C4-2B (cell line): ENCODE measurements around the gene MED13L.

Experiments used
- ZFX ChIP-seq: fragments of 450-650 bp; IDR thresholded peaks from 2 replicates; pipeline ENCODE4 v1.6.1; 2017
- TF ChIP-seq, protein P1 (sequence below): fragments of 450-650 bp; conservative IDR thresholded peaks from 2 replicates; pipeline ENCODE4 v1.5.1; 2017; ENCODE audit warnings: mild to moderate bottlenecking

DNA sequence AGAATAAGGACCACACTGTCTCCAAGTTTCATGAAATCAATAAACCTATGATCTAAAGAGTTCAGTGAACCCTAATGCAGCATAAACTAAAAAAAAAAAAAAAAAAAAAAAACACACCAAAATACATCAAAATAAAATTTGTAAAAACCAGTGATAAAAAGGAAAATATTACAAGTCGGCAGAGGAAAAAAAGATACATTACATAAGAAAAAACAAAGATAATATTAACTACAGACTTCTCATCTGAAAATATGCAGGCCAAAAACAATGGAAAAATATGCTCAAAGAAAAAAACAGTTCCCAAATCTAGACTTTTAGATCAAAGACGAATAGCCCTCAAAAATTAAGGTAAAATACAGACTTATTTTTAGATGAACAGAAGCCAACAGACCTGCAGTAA lies 27.6 kb downstream of the MED13L start:
- TF ChIP-seq, protein P1, sequence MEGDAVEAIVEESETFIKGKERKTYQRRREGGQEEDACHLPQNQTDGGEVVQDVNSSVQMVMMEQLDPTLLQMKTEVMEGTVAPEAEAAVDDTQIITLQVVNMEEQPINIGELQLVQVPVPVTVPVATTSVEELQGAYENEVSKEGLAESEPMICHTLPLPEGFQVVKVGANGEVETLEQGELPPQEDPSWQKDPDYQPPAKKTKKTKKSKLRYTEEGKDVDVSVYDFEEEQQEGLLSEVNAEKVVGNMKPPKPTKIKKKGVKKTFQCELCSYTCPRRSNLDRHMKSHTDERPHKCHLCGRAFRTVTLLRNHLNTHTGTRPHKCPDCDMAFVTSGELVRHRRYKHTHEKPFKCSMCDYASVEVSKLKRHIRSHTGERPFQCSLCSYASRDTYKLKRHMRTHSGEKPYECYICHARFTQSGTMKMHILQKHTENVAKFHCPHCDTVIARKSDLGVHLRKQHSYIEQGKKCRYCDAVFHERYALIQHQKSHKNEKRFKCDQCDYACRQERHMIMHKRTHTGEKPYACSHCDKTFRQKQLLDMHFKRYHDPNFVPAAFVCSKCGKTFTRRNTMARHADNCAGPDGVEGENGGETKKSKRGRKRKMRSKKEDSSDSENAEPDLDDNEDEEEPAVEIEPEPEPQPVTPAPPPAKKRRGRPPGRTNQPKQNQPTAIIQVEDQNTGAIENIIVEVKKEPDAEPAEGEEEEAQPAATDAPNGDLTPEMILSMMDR: no peak
- TF ChIP-seq ZFX: no peak
